KOPT-K1 (cell line): ENCODE data around the gene OR6N2.

ENCODE experiments used
- H3K27ac ChIP-seq: fragments of 200-600 bp; sonication (generic); 2 replicates; pipeline ENCODE4 v1.5.1; 2016; ENCODE audit warnings: antibody characterized with exemption, mild to moderate bottlenecking, low read depth, low read length; ENCODE audit not compliant: poor library complexity, severe bottlenecking
- H3K36me3 ChIP-seq: fragments of 200-600 bp; sonication (generic); 2 replicates; pipeline ENCODE4 v1.5.1; 2017; ENCODE audit warnings: antibody characterized with exemption, mild to moderate bottlenecking, low read length, moderate library complexity; ENCODE audit not compliant: insufficient read depth
- H3K9me3 ChIP-seq: fragments of 200-600 bp; sonication (generic); 2 replicates; pipeline ENCODE4 v1.5.1; 2017; ENCODE audit warnings: antibody characterized with exemption, low read length, mild to moderate bottlenecking; ENCODE audit not compliant: insufficient read depth, poor library complexity, severe bottlenecking

Gene OR6N2

GRCh38 chr1:158800526-158800925 lies 19.5 kb upstream of the OR6N2 start:
- H3K9me3 ChIP-seq: no peaks in the 10 kb centered on the region
- no peak overlapping the region for H3K27ac ChIP-seq
- H3K36me3 ChIP-seq: no peaks in the 10 kb centered on the region

GRCh38 chr1:158799689-158800088 lies 18.7 kb upstream of the OR6N2 start:
- no peaks in the 10 kb centered on the region for H3K36me3 ChIP-seq
- H3K9me3 ChIP-seq: no peaks in the 10 kb centered on the region
- H3K27ac ChIP-seq: no peak overlapping the region

DNA sequence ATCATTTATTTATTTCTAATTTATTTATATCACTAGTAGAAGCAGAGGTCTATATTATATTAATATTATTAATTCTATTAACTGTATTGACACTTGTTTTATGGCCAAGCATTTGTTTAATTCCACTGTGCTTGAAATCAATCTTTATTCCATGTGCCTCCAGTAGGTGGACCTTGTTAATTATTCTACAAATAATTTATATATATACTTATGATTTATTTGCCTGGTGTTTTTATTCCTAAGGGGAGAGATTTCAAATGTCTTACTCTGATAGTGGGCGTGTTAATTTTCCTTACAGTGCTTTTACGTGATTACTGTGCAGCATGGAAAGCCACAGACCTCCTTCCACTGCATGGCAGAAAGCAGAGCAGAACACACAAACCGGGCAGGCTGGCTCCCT lies 17.5 kb upstream of the OR6N2 start:
- Histone ChIP-seq H3K36me3 (no peaks in the 10 kb centered on the region), H3K9me3 (no peaks in the 10 kb centered on the region), H3K27ac (no peak overlapping the region)

GRCh38 chr1:158794247-158794646 lies 13.2 kb upstream of the OR6N2 start:
- no peak overlapping the region for H3K27ac ChIP-seq
- no peaks in the 10 kb centered on the region for H3K9me3 ChIP-seq
- no peaks in the 10 kb centered on the region for H3K36me3 ChIP-seq

DNA sequence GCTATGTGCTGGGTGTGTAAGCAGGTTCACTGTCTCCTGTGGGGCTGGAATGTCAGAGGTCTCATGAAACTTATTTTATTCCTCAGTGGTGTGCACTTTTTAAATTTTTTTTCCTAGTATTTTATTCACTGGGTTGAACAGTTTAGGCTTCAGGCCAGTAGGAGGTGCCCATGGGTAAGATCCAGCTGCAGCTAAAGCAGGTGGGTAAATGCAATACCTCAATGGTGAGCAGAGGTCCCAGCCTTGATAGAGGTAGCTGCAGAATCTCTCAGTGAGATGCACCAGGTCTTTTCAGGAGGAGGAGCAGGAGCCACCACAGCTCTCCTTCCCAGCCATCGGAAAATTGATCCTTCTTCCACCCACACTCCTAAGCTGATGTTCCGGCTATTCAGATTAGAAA lies 12.6 kb upstream of the OR6N2 start:
- H3K36me3 ChIP-seq: no peaks in the 10 kb centered on the region
- no peak overlapping the region for H3K27ac ChIP-seq
- H3K9me3 ChIP-seq: no peaks in the 10 kb centered on the region

- Histone ChIP-seq H3K27ac (no peak within 1 kb of the TSS), H3K36me3 (no peaks in the 10 kb centered on the region), H3K9me3 (no peaks in the 10 kb centered on the region)
Observed at GRCh38 chr1:158771950-158772866, 8.8 kb downstream of the OR6N2 start, which contains the start of gene OR6N1. Gene OR6N1 (minus strand): TSS chr1:158772195. CDS start chr1:158766682, 5,513 bp downstream.

DNA sequence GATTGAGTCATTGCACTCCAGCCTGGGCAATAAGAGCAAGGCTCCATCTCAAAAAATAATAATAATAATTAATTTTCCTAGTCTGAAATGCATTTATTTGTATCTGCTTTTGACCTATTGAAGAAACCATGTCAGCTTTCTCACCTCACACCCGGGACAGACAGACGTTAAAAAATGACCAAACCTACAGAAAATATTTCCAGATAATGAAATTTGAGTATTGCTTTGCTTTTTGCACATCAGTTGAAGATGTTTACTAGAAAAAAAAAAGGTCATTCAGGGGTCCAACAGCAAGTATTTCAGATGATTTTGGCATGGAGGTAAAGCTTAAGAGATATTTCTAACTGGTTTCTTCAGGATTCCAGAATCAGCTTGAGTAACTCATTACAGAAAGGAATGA lies 26.6 kb downstream of the OR6N2 start, which contains the start of gene OR6K6:
OR6K6 (plus strand) TSS at position 301 of the 400 bp plus-strand sequence. CDS start 168 bp downstream, outside the sequence.
- Histone ChIP-seq H3K27ac (no peak within 1 kb of the TSS), H3K9me3 (no peaks in the 10 kb centered on the region), H3K36me3 (no peaks in the 10 kb centered on the region)

DNA sequence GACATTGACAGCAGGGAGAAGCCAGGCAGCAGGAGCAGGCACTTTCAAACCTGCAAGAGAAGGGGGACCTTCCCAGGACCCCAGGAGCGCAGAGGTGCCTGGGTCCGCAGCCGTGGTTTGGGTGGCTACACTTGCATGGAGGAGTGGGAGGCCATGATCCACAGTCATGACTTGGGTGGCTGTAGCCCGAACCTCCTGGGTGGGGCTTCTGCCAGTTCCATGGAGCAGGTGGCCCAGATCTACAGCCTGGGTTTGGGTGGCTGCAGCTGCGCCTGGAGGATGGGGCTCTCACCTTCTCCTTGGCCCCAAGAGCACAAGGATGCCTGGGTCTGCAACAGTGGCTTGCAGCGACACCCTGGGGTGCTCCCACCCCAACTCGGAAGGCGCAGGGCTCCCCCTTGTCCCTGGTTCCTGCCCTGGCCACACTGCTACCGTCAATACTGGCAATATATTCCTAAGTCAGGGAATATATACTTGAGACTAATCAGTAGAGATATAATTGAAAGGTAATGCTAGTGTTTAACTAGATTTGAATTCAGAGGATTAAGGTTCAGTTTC lies 28.8 kb downstream of the OR6N2 start:
- Histone ChIP-seq H3K36me3 (no peaks in the 10 kb centered on the region), H3K9me3 (no peaks in the 10 kb centered on the region), H3K27ac (no peak overlapping the region)

GRCh38 chr1:158735848-158736247 lies 45.2 kb downstream of the OR6N2 start:
- no peak overlapping the region for H3K27ac ChIP-seq
- H3K9me3 ChIP-seq: no peaks in the 10 kb centered on the region
- no peaks in the 10 kb centered on the region for H3K36me3 ChIP-seq

- no peak overlapping the region for H3K27ac ChIP-seq
Observed at GRCh38 chr1:158732524-158732923, 48.5 kb downstream of the OR6N2 start.

DNA sequence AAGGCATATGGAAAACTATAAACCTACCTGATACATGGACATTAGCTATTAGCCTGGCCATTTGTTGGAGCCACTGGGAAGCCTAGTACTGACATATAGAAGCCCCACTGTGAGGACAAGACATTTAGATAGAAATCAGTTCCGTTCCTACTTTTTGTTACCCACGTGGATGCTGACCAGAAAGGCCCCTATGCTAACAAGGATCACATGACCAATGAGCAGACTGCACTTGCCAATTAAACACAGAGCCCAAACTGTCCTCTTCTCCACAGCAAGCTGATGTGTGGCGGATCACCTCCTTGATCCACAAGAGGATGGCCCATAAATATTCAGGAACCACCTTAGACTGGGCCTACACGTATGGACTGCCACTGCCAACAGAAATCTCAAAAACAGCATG lies 49.3 kb downstream of the OR6N2 start:
- H3K36me3 ChIP-seq: no peaks in the 10 kb centered on the region
- no peak overlapping the region for H3K27ac ChIP-seq
- H3K9me3 ChIP-seq: no peaks in the 10 kb centered on the region

More at GRCh38 chr1:158732524-158732923, 48.5 kb downstream of the OR6N2 start:
- Histone ChIP-seq H3K36me3 (no peaks in the 10 kb centered on the region), H3K9me3 (no peaks in the 10 kb centered on the region)

GRCh38 chr1:158730453-158730852 lies 50.6 kb downstream of the OR6N2 start:
- peak overlapping the region; percentile 14 for H3K27ac ChIP-seq
- H3K9me3 ChIP-seq: no peaks in the 10 kb centered on the region
- no peaks in the 10 kb centered on the region for H3K36me3 ChIP-seq

GRCh38 chr1:158728510-158729225 lies 52.3 kb downstream of the OR6N2 start:
- Histone ChIP-seq H3K36me3 (no peaks in the 10 kb centered on the region), H3K27ac (no peak overlapping the region), H3K9me3 (no peaks in the 10 kb centered on the region)

GRCh38 chr1:158724442-158724841 lies 56.6 kb downstream of the OR6N2 start:
- H3K36me3 ChIP-seq: no peaks in the 10 kb centered on the region
- H3K27ac ChIP-seq: no peak overlapping the region
- H3K9me3 ChIP-seq: no peaks in the 10 kb centered on the region
